Measurements from ENCODE around the gene SPDYE4.

SPDYE4 gene

GRCh38 chr17:8719291-8720246, 38.8 kb downstream of the SPDYE4 start:
- no peak for TF ChIP-seq CTCF (IDR thresholded peaks at IDR 0.05; ENCODE audit: low read depth, low read length)
- no peak for DNase-seq (ENCODE audit: extremely low read depth, low read depth)

GRCh38 chr17:8718001-8718563, 40.3 kb downstream of the SPDYE4 start:
- TF ChIP-seq CTCF (IDR thresholded peaks at IDR 0.05; ENCODE audit: low read depth, low read length): no peak
- DNase-seq (ENCODE audit: extremely low read depth, low read depth): no peak

GRCh38 chr17:8713878-8714277, 44.5 kb downstream of the SPDYE4 start:
- no peak for DNase-seq (ENCODE audit: extremely low read depth, low read depth)
- no peak for TF ChIP-seq CTCF (IDR thresholded peaks at IDR 0.05; ENCODE audit: low read depth, low read length)

- TF ChIP-seq CTCF (IDR thresholded peaks at IDR 0.05; ENCODE audit: low read depth, low read length): no peak
- DNase-seq (ENCODE audit: extremely low read depth, low read depth): no peak
These were observed 45.0 kb downstream of the SPDYE4 start for GRCh38 chr17:8713315-8713714.

GRCh38 chr17:8712698-8713097, 45.6 kb downstream of the SPDYE4 start:
- DNase-seq (ENCODE audit: extremely low read depth, low read depth): no peak
- TF ChIP-seq CTCF (IDR thresholded peaks at IDR 0.05; ENCODE audit: low read depth, low read length): no peak

- TF ChIP-seq CTCF (IDR thresholded peaks at IDR 0.05; ENCODE audit: low read depth, low read length): no peak
- DNase-seq (ENCODE audit: extremely low read depth, low read depth): no peak
These were observed 47.1 kb downstream of the SPDYE4 start for GRCh38 chr17:8711291-8711690.

GRCh38 chr17:8710813-8711212, 47.5 kb downstream of the SPDYE4 start:
- DNase-seq (ENCODE audit: extremely low read depth, low read depth): no peak
- TF ChIP-seq CTCF (IDR thresholded peaks at IDR 0.05; ENCODE audit: low read depth, low read length): no peak
